Esophagus squamous epithelium (tissue), 4 donors: ENCODE results near the gene APOO.
"Not testable (repeated sequence)": the region's sequence is repeated elsewhere in the genome, so short reads cannot be mapped to it uniquely, and the experiment has no call there.

ENCODE experiments used
- POLR2A ChIP-seq, 4 donors: fragments of 450-650 bp; IDR thresholded peaks; one replicate each; pipeline ENCODE4 v1.6.1; 2017; ENCODE audit warnings: antibody characterized with exemption in 4 of 4, mild to moderate bottlenecking in 4 of 4, moderate library complexity in 3 of 4
- TF ChIP-seq, protein P1 (sequence below), 6 experiments: fragments of 450-650 bp in 4 of 6; fragments of 200-600 bp in 2 of 6; sonication (generic) in 2 of 6; IDR thresholded peaks; one replicate each; pipeline ENCODE4 v1.5.1; 2016 to 2019; ENCODE audit warnings: antibody characterized with exemption in 6 of 6, mild to moderate bottlenecking in 4 of 6, moderate library complexity in 4 of 6

DNA sequence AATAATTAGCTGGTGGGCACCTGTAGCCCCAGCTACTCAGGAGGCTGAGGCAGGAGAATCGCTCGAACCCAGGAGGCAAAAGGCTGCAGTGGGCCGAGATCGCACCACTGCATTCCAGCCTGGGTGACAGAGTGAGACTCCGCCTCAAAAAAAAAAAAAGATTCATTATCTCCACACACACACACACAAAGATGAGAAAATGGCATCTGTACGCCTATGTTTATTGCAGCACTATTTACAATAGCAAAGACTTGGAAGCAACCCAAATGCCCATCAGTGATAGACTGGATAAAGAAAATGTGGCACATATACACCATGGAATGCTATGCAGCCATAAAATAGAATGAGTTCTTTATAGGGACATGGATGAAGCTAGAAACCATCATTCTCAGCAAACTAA is 12.7 kb downstream of the APOO start:
- TF ChIP-seq, protein P1, sequence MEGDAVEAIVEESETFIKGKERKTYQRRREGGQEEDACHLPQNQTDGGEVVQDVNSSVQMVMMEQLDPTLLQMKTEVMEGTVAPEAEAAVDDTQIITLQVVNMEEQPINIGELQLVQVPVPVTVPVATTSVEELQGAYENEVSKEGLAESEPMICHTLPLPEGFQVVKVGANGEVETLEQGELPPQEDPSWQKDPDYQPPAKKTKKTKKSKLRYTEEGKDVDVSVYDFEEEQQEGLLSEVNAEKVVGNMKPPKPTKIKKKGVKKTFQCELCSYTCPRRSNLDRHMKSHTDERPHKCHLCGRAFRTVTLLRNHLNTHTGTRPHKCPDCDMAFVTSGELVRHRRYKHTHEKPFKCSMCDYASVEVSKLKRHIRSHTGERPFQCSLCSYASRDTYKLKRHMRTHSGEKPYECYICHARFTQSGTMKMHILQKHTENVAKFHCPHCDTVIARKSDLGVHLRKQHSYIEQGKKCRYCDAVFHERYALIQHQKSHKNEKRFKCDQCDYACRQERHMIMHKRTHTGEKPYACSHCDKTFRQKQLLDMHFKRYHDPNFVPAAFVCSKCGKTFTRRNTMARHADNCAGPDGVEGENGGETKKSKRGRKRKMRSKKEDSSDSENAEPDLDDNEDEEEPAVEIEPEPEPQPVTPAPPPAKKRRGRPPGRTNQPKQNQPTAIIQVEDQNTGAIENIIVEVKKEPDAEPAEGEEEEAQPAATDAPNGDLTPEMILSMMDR (IDR thresholded peaks at IDR 0.05): not testable (repeated sequence)
- not testable (repeated sequence) for TF ChIP-seq POLR2A (IDR thresholded peaks at IDR 0.05)
